ENCODE data around the gene SLC12A7.

DNA sequence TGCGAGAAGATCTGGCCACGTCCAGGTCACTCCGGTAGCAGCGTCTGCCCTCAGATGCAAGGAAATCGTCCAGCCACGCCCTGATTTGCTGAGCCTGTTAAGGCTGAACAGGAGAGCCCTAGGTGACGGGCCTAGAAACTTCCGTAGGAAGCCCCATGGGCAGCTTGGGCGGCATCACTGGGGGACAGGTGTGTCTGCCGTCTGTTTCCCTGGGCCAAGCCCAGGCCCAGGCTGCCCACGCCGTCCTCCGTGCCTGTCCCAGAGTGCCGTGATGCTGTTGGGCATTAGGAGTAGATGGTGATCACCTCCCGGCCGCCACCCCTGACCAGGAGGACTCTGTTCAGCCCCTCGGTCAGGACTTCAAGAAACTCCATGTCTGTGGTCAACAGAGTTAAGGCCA lies 59.8 kb downstream of the SLC12A7 start:
- no peak for TF ChIP-seq POLR2A (IDR thresholded peaks at IDR 0.05)
- TF ChIP-seq, protein P1, sequence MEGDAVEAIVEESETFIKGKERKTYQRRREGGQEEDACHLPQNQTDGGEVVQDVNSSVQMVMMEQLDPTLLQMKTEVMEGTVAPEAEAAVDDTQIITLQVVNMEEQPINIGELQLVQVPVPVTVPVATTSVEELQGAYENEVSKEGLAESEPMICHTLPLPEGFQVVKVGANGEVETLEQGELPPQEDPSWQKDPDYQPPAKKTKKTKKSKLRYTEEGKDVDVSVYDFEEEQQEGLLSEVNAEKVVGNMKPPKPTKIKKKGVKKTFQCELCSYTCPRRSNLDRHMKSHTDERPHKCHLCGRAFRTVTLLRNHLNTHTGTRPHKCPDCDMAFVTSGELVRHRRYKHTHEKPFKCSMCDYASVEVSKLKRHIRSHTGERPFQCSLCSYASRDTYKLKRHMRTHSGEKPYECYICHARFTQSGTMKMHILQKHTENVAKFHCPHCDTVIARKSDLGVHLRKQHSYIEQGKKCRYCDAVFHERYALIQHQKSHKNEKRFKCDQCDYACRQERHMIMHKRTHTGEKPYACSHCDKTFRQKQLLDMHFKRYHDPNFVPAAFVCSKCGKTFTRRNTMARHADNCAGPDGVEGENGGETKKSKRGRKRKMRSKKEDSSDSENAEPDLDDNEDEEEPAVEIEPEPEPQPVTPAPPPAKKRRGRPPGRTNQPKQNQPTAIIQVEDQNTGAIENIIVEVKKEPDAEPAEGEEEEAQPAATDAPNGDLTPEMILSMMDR (IDR thresholded peaks at IDR 0.05): no peak

Data from right lobe of liver (tissue), 4 donors.